WTC11 (cell line): Measurements from ENCODE around the gene ZNF625. TPM values are rescaled to one million over a fixed set of nuclear protein-coding genes. Genes with fewer than 3 reads are reported as not detected.

ENCODE experiments used
- ATAC-seq: fragments of 200-7000 bp; cut with Tn5 transposase; 2 replicates; pipeline ENCODE4 v1.10.0; 2021; ENCODE audit warnings: mild to moderate bottlenecking, moderate library complexity
- CTCF ChIA-PET: fragments of 300-600 bp; sonication (Branson Sonifier 250); formaldehyde crosslinking; loops from one replicate; lab custom pipeline; 2021; ENCODE audit warnings: antibody characterized with exemption; lab: Charles Lee
- POLR2A ChIA-PET: fragments of 350-600 bp; sonication (Branson Sonifier 250); formaldehyde crosslinking; loops from one replicate; lab custom pipeline; 2021; ENCODE audit warnings: antibody characterized with exemption; lab: Charles Lee
- DNase-seq: peaks from one replicate; pipeline ENCODE4 v3.0.0; 2021; ENCODE audit warnings: low spot score
- H3K27ac Mint-ChIP-seq: 2 replicates; pipeline ENCODE4 v1.8.0; 2021; ENCODE audit warnings: mixed read lengths
- H3K27me3 Mint-ChIP-seq: 2 replicates; pipeline ENCODE4 v1.8.0; 2021; ENCODE audit warnings: low read depth, mild to moderate bottlenecking, moderate library complexity, mixed read lengths
- H3K36me3 Mint-ChIP-seq: 2 replicates; pipeline ENCODE4 v1.8.0; 2021; ENCODE audit warnings: mixed read lengths
- H3K4me1 Mint-ChIP-seq: 2 replicates; pipeline ENCODE4 v1.8.0; 2022; ENCODE audit warnings: mixed read lengths
- H3K4me3 Mint-ChIP-seq: 2 replicates; pipeline ENCODE4 v1.8.0; 2021; ENCODE audit warnings: mild to moderate bottlenecking, moderate library complexity, mixed read lengths
- H3K9me3 Mint-ChIP-seq: 2 replicates; pipeline ENCODE4 v1.8.0; 2021; ENCODE audit warnings: mixed read lengths
- ATF1 ChIP-seq: sonication (generic); formaldehyde crosslinking; IDR thresholded peaks from 2 replicates; pipeline ENCODE4 v1.8.1; 2023; ENCODE audit warnings: mild to moderate bottlenecking, moderate library complexity, missing genetic modification reagents
- ESRRA ChIP-seq: sonication (generic); formaldehyde crosslinking; IDR thresholded peaks from 2 replicates; pipeline ENCODE4 v1.8.1; 2022; ENCODE audit warnings: mild to moderate bottlenecking, missing genetic modification reagents, borderline replicate concordance
- GTF2I ChIP-seq: fragments of 250-450 bp; sonication (Bioruptor Pico); conservative IDR thresholded peaks from 2 replicates; pipeline ENCODE4 v1.4.0; 2021; ENCODE audit warnings: mild to moderate bottlenecking
- JUN ChIP-seq: sonication (generic); formaldehyde crosslinking; IDR thresholded peaks from 2 replicates; pipeline ENCODE4 v1.8.0; 2023; ENCODE audit warnings: mild to moderate bottlenecking, missing genetic modification reagents
- NFYB ChIP-seq: sonication (generic); formaldehyde crosslinking; conservative IDR thresholded peaks from 2 replicates; pipeline ENCODE4 v1.8.0; 2022; ENCODE audit warnings: low read depth, missing genetic modification reagents
- RELA ChIP-seq: sonication (generic); formaldehyde crosslinking; IDR thresholded peaks from 2 replicates; pipeline ENCODE4 v1.8.1; 2022; ENCODE audit warnings: missing genetic modification reagents, mild to moderate bottlenecking, borderline replicate concordance
- RORB ChIP-seq: fragments of 250-450 bp; sonication (Bioruptor Pico); IDR thresholded peaks from 2 replicates; pipeline ENCODE4 v1.9.0; 2021; ENCODE audit warnings: mild to moderate bottlenecking
- ZNF121 ChIP-seq: sonication (generic); formaldehyde crosslinking; IDR thresholded peaks from 2 replicates; pipeline ENCODE4 v1.8.0; 2023; ENCODE audit warnings: missing genetic modification reagents
- ZNF317 ChIP-seq: sonication (generic); formaldehyde crosslinking; IDR thresholded peaks from 2 replicates; pipeline ENCODE4 v1.8.1; 2023; ENCODE audit warnings: low read depth, mild to moderate bottlenecking, moderate library complexity, missing genetic modification reagents, borderline replicate concordance
- ZNF423 ChIP-seq: fragments of 250-450 bp; sonication (Bioruptor Pico); IDR thresholded peaks from 2 replicates; pipeline ENCODE4 v2.1.2; 2022; ENCODE audit warnings: mild to moderate bottlenecking, moderate library complexity
- total RNA-seq: library from RNA; stranded (reverse); gene quantifications from 3 replicates; pipeline ENCODE4 v1.2.3, GENCODE V29; 2021
- TF ChIP-seq, protein P1 (sequence below): fragments of 200-600 bp; IDR thresholded peaks from 2 replicates; pipeline ENCODE4 v1.8.0; 2022; ENCODE audit warnings: antibody characterized with exemption
- TF ChIP-seq, protein P2 (sequence below): sonication (generic); formaldehyde crosslinking; IDR thresholded peaks from 2 replicates; pipeline ENCODE4 v1.8.1; 2023; ENCODE audit warnings: mild to moderate bottlenecking, moderate library complexity, missing genetic modification reagents
- TF ChIP-seq, protein P3 (sequence below): fragments of 250-450 bp; sonication (Bioruptor Pico); IDR thresholded peaks from 2 replicates; pipeline ENCODE4 v1.9.0; 2021; ENCODE audit warnings: moderate library complexity, mild to moderate bottlenecking, inconsistent platforms, borderline replicate concordance
- TF ChIP-seq, protein P4 (sequence below): sonication (generic); formaldehyde crosslinking; IDR thresholded peaks from 2 replicates; pipeline ENCODE4 v1.8.1; 2023; ENCODE audit warnings: mild to moderate bottlenecking, missing genetic modification reagents, borderline replicate concordance
- TF ChIP-seq, protein P5 (sequence below): fragments of 250-450 bp; sonication (Bioruptor Pico); IDR thresholded peaks from 2 replicates; pipeline ENCODE4 v1.8.0; 2021; ENCODE audit warnings: mild to moderate bottlenecking

ZNF625 gene
- total RNA-seq, 1 experiment from 2014 or later: 24.5 TPM

DNA sequence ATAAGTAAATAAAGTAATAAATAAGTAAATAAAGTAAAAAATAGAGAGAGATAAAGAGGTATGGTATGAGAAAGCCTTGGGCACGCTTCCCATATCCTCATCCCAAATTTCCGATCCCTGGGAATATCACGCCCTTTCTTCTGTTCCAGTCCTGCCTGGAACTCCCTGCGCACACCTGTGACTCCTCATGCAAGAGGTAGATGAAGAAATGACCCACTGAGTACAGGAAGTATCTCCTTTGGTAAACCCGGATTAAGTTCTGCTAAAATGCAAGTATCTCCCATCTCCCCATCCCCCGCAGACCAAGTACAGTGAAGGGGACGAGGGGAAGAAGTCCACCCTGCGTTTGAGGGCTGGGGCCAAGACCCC lies 6.0 kb upstream of the ZNF625 start:
- Mint-ChIP-seq H3K36me3 (no peaks in the 10 kb centered on the region), H3K27ac (peak overlapping the region; percentile 97), H3K9me3 (no peaks in the 10 kb centered on the region), H3K4me1 (peaks cover 8% of the 10 kb centered on the region), H3K27me3 (peaks cover 5% of the 10 kb centered on the region)
- POLR2A ChIA-PET: interaction anchor here (0.6 to 1.3 kb wide), 7 partner anchors 9 to 566 kb away, joined by 3 to 7 read pairs (median 3); partner anchors contain the start of genes ZNF20, ZNF442 and ZNF878
- no peak for ATAC-seq
- no peak for DNase-seq
- no peak for TF ChIP-seq RELA (CRISPR knock-in tag)
- TF ChIP-seq ESRRA (CRISPR knock-in tag): no peak
- no peak for TF ChIP-seq RORB (CRISPR knock-in tag)
- TF ChIP-seq, protein P1, sequence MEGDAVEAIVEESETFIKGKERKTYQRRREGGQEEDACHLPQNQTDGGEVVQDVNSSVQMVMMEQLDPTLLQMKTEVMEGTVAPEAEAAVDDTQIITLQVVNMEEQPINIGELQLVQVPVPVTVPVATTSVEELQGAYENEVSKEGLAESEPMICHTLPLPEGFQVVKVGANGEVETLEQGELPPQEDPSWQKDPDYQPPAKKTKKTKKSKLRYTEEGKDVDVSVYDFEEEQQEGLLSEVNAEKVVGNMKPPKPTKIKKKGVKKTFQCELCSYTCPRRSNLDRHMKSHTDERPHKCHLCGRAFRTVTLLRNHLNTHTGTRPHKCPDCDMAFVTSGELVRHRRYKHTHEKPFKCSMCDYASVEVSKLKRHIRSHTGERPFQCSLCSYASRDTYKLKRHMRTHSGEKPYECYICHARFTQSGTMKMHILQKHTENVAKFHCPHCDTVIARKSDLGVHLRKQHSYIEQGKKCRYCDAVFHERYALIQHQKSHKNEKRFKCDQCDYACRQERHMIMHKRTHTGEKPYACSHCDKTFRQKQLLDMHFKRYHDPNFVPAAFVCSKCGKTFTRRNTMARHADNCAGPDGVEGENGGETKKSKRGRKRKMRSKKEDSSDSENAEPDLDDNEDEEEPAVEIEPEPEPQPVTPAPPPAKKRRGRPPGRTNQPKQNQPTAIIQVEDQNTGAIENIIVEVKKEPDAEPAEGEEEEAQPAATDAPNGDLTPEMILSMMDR: no peak
- TF ChIP-seq, all 79 proteins: peak for 0
- peak overlapping the region; percentile 94 for H3K4me3 Mint-ChIP-seq
- CTCF ChIA-PET: interaction anchor here (0.7 to 2.9 kb wide), 11 partner anchors 11 to 283 kb away, joined by 3 to 16 read pairs (median 5); partner anchors contain the start of genes ZNF20, ZNF563 and ZNF763

DNA sequence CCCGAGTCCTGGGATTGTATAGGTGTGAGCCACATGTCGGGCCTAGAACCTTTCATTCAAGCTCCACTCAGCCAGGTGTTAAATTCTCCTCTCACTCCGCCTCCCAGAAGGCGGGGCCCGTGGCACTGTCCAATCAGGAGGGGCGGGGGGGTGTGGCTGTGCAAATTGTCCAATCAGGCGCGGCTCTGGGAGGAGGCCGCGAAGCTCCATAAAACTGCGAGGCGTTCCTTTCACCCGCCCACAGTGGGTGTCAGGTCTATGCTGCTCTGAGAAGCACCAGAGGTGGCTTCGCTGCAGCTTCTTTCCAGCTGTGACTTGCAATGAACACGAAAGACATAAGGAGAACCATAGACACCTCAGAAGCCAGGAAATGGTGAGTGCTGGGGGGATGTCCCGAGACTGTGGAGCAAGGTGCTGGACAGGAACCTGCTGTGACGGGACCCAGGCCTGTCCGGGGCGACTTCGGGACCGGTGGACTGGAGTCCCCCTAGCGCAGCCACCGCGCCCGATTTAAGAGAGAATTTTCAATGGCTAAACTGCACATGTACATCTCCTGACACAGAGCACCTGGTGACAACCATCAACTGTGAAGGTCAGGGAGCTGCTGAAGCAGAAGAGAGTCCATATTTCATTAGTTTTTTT lies 3.4 kb upstream of the ZNF625 start:
- no peaks in the 10 kb centered on the region for H3K9me3 Mint-ChIP-seq
- no peak for ATAC-seq
- H3K27me3 Mint-ChIP-seq: peaks cover 5% of the 10 kb centered on the region
- CTCF ChIA-PET: interaction anchor here (1.4 to 1.5 kb wide), 2 partner anchors 171 to 236 kb away, joined by 4 to 5 read pairs; no protein-coding TSS in a partner anchor
- peaks cover 2% of the 10 kb centered on the region; the same call in 1 of the 2 replicates for H3K36me3 Mint-ChIP-seq
- POLR2A ChIA-PET: no interaction called here
- no peak overlapping the region for H3K27ac Mint-ChIP-seq
- TF ChIP-seq NFYB (CRISPR knock-in tag) (peak; percentile 62), ZNF423 (CRISPR knock-in tag) (no peak)
- TF ChIP-seq, all 79 proteins: peak for 1
- Mint-ChIP-seq H3K4me3 (no peak overlapping the region), H3K4me1 (peaks cover 18% of the 10 kb centered on the region)
- DNase-seq: peak; percentile 57

DNA sequence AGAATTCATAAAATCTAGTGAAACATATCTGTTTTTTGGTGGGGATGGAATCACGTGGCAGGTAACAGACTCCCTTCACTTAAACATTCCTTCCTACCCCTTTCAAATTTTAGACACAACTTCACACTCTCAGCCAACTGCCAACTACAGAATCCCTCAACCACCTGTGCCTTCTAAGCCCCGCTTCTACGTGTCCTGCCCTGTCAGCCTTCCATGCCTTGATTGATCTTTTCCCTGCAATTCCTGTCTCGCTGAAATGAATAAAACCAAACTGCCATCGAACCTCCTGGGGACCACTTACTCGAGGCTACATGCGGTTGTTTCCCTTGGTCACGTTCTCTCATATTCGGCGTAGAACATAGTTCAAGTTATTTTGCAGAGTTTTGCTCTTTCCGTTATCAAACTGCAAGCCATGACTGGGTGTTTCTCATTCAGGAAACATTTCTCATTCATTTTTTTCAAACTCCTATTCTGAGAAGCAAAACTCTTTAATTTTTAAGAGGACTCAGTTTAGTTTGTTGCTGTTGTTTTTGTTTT lies 1.1 kb downstream of the ZNF625 start:
- H3K4me1 Mint-ChIP-seq: peaks cover 12% of the 10 kb centered on the region
- peaks cover 5% of the 10 kb centered on the region for H3K27me3 Mint-ChIP-seq
- H3K36me3 Mint-ChIP-seq: peaks cover 21% of the 10 kb centered on the region
- H3K9me3 Mint-ChIP-seq: 0 out of 2 replicates have a peak, but pooled peaks cover 2% of the 10 kb centered on the region
- ChIA-PET CTCF (interaction anchor here (1.3 to 1.9 kb wide), 4 partner anchors 15 to 170 kb away, joined by 4 to 18 read pairs (median 8); partner anchors contain the start of gene ZNF20), POLR2A (interaction anchor here (0.6 to 2.0 kb wide), 2 partner anchors 39 to 90 kb away, joined by 3 to 5 read pairs; no protein-coding TSS in a partner anchor)
- peak overlapping the region; percentile 91 for H3K4me3 Mint-ChIP-seq
- no peak for ATAC-seq
- peak overlapping the region; percentile 90 for H3K27ac Mint-ChIP-seq
- DNase-seq: no peak
- TF ChIP-seq, protein P2, sequence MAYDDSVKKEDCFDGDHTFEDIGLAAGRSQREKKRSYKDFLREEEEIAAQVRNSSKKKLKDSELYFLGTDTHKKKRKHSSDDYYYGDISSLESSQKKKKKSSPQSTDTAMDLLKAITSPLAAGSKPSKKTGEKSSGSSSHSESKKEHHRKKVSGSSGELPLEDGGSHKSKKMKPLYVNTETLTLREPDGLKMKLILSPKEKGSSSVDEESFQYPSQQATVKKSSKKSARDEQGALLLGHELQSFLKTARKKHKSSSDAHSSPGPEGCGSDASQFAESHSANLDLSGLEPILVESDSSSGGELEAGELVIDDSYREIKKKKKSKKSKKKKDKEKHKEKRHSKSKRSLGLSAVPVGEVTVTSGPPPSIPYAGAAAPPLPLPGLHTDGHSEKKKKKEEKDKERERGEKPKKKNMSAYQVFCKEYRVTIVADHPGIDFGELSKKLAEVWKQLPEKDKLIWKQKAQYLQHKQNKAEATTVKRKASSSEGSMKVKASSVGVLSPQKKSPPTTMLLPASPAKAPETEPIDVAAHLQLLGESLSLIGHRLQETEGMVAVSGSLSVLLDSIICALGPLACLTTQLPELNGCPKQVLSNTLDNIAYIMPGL (CRISPR knock-in tag): no peak
- TF ChIP-seq, protein P3, sequence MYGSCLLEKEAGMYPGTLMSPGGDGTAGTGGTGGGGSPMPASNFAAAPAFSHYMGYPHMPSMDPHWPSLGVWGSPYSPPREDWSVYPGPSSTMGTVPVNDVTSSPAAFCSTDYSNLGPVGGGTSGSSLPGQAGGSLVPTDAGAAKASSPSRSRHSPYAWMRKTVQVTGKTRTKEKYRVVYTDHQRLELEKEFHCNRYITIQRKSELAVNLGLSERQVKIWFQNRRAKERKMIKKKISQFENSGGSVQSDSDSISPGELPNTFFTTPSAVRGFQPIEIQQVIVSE: no peak
- TF ChIP-seq GTF2I (CRISPR knock-in tag): no peak
- TF ChIP-seq ZNF121 (CRISPR knock-in tag): no peak

DNA sequence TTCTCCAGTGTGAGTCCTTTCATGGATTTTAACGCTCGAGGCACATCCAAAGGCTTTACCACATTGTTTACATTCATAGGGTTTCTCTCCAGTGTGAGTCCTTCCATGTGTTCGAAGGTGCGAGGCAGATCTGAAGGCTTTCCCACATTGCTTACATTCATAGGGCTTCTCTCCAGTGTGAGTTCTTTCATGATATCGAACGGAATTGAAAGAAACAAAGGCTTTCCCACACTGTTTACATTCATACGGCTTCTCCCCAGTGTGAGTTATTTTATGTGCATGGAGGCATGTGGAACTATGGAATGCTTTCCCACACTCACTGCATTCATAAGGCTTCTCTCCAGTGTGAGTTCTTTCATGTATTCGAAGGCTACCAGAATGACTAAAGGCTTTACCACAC lies 11.2 kb downstream of the ZNF625 start:
- POLR2A ChIA-PET: no interaction called here
- Mint-ChIP-seq H3K27ac (no peak overlapping the region), H3K27me3 (no peaks in the 10 kb centered on the region), H3K36me3 (peaks cover 47% of the 10 kb centered on the region), H3K9me3 (peaks cover 23% of the 10 kb centered on the region), H3K4me3 (no peak overlapping the region), H3K4me1 (peaks cover 10% of the 10 kb centered on the region)
- no peak for DNase-seq
- CTCF ChIA-PET: no interaction called here
- TF ChIP-seq ZNF121 (CRISPR knock-in tag) (no peak), JUN (CRISPR knock-in tag) (no peak), ZNF317 (no peak), ATF1 (CRISPR knock-in tag) (no peak)
- TF ChIP-seq, protein P4, sequence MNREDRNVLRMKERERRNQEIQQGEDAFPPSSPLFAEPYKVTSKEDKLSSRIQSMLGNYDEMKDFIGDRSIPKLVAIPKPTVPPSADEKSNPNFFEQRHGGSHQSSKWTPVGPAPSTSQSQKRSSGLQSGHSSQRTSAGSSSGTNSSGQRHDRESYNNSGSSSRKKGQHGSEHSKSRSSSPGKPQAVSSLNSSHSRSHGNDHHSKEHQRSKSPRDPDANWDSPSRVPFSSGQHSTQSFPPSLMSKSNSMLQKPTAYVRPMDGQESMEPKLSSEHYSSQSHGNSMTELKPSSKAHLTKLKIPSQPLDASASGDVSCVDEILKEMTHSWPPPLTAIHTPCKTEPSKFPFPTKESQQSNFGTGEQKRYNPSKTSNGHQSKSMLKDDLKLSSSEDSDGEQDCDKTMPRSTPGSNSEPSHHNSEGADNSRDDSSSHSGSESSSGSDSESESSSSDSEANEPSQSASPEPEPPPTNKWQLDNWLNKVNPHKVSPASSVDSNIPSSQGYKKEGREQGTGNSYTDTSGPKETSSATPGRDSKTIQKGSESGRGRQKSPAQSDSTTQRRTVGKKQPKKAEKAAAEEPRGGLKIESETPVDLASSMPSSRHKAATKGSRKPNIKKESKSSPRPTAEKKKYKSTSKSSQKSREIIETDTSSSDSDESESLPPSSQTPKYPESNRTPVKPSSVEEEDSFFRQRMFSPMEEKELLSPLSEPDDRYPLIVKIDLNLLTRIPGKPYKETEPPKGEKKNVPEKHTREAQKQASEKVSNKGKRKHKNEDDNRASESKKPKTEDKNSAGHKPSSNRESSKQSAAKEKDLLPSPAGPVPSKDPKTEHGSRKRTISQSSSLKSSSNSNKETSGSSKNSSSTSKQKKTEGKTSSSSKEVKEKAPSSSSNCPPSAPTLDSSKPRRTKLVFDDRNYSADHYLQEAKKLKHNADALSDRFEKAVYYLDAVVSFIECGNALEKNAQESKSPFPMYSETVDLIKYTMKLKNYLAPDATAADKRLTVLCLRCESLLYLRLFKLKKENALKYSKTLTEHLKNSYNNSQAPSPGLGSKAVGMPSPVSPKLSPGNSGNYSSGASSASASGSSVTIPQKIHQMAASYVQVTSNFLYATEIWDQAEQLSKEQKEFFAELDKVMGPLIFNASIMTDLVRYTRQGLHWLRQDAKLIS (CRISPR knock-in tag): no peak
- TF ChIP-seq, protein P3: no peak
- TF ChIP-seq, protein P5, sequence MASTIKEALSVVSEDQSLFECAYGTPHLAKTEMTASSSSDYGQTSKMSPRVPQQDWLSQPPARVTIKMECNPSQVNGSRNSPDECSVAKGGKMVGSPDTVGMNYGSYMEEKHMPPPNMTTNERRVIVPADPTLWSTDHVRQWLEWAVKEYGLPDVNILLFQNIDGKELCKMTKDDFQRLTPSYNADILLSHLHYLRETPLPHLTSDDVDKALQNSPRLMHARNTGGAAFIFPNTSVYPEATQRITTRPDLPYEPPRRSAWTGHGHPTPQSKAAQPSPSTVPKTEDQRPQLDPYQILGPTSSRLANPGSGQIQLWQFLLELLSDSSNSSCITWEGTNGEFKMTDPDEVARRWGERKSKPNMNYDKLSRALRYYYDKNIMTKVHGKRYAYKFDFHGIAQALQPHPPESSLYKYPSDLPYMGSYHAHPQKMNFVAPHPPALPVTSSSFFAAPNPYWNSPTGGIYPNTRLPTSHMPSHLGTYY: no peak
- no peak for ATAC-seq
